Stimulated activated CD8-positive, alpha-beta memory T cell treated with anti-CD3 and anti-CD28 coated beads, Interleukin-12 subunit alpha, Interleukin-12 subunit beta, amount 100 ng/mL, for 24 hours (primary cell): ENCODE results near the gene BRPF1.

Experiments used
- DNase-seq: peaks from one replicate; pipeline ENCODE4 v3.0.0-alpha.2; 2020; ENCODE audit errors: extremely low read depth

Gene BRPF1

GRCh38 chr3:9732080-9732739 lies 675 bp downstream of the BRPF1 start:
- no peak for DNase-seq

- DNase-seq, result no peak
Measured at GRCh38 chr3:9732740-9733115, 1.2 kb downstream of the BRPF1 start.

- DNase-seq, result no peak
Measured at GRCh38 chr3:9736831-9737230, 5.3 kb downstream of the BRPF1 start.

GRCh38 chr3:9739181-9739580 lies 7.6 kb downstream of the BRPF1 start:
- no peak for DNase-seq

- no peak for DNase-seq
Measured at GRCh38 chr3:9742560-9742959, 11.0 kb downstream of the BRPF1 start.

GRCh38 chr3:9743548-9743947 lies 12.0 kb downstream of the BRPF1 start:
- no peak for DNase-seq

GRCh38 chr3:9744162-9744561 lies 12.6 kb downstream of the BRPF1 start:
- no peak for DNase-seq

- DNase-seq, result no peak
Measured at GRCh38 chr3:9745521-9745920, 14.0 kb downstream of the BRPF1 start.

- DNase-seq, result no peak
Measured at GRCh38 chr3:9746330-9746729, 14.8 kb downstream of the BRPF1 start.

GRCh38 chr3:9747267-9747666 lies 15.7 kb downstream of the BRPF1 start:
- DNase-seq, result no peak

- no peak for DNase-seq
Measured at GRCh38 chr3:9748031-9748430, 16.5 kb downstream of the BRPF1 start.

GRCh38 chr3:9749296-9749644 lies 17.7 kb downstream of the BRPF1 start:
- DNase-seq, result no peak

GRCh38 chr3:9749645-9750555 lies 18.4 kb downstream of the BRPF1 start, which contains the start of gene OGG1:
OGG1 (plus strand) TSS chr3:9749952; CDS start chr3:9750287, 335 bp downstream.
- peak; percentile 91 for DNase-seq

GRCh38 chr3:9750556-9751411 lies 19.2 kb downstream of the BRPF1 start:
- DNase-seq, result no peak

GRCh38 chr3:9754678-9755077 lies 23.1 kb downstream of the BRPF1 start:
- DNase-seq, result no peak

GRCh38 chr3:9757427-9757826 lies 25.9 kb downstream of the BRPF1 start:
- no peak for DNase-seq

GRCh38 chr3:9760779-9761505 lies 29.4 kb downstream of the BRPF1 start:
- DNase-seq, result no peak

- DNase-seq, result no peak
Measured at GRCh38 chr3:9761919-9762318, 30.4 kb downstream of the BRPF1 start.

- no peak for DNase-seq
Measured at GRCh38 chr3:9762871-9763270, 31.3 kb downstream of the BRPF1 start.

- DNase-seq, result no peak
Measured at GRCh38 chr3:9765865-9766264, 34.3 kb downstream of the BRPF1 start.

- no peak for DNase-seq
Measured at GRCh38 chr3:9767418-9767817, 35.9 kb downstream of the BRPF1 start.
